Astrocyte (in vitro differentiated cells and primary cell): ENCODE data around the gene CATSPERB. TPM values are rescaled to one million over a fixed set of nuclear protein-coding genes. Genes with fewer than 3 reads are reported as not detected.
"Not testable (repeated sequence)": the region's sequence is repeated elsewhere in the genome, so short reads cannot be mapped to it uniquely, and the experiment has no call there.

ENCODE experiments used
- DNase-seq: peaks from one replicate; pipeline ENCODE4 v3.0.0-alpha.2; 2010; ENCODE audit warnings: low read depth
- FAIRE-seq: peaks from 2 replicates; lab custom pipeline; 2011; peaks lifted over from hg19 to GRCh38; lab: Jason Lieb, UNC
- H2AFZ ChIP-seq: 2 replicates; pipeline ENCODE4 v1.6.0; 2012; ENCODE audit warnings: low read depth, low read length, inconsistent platforms
- H3K27ac ChIP-seq: 2 replicates; pipeline ENCODE4 v1.5.1; 2011; ENCODE audit warnings: low read depth, low read length, inconsistent platforms
- H3K27me3 ChIP-seq: 2 replicates; pipeline ENCODE4 v1.6.0; 2011; ENCODE audit warnings: low read length, inconsistent platforms; ENCODE audit not compliant: insufficient read depth
- H3K36me3 ChIP-seq: 2 replicates; pipeline ENCODE4 v1.5.1; 2011; ENCODE audit warnings: low read length, inconsistent platforms; ENCODE audit not compliant: insufficient read depth
- H3K4me1 ChIP-seq: 2 replicates; pipeline ENCODE4 v1.5.1; 2011; ENCODE audit warnings: low read length, inconsistent platforms; ENCODE audit not compliant: insufficient read depth
- H3K4me2 ChIP-seq: 2 replicates; pipeline ENCODE4 v1.6.0; 2012; ENCODE audit warnings: low read length, inconsistent platforms
- H3K4me3 ChIP-seq: 2 replicates; pipeline ENCODE4 v1.5.1; 2011; ENCODE audit warnings: low read depth, mild to moderate bottlenecking, low read length, inconsistent platforms; ENCODE audit not compliant: insufficient read depth
- H3K79me2 ChIP-seq: 2 replicates; pipeline ENCODE4 v1.6.0; 2012; ENCODE audit warnings: mild to moderate bottlenecking, low read length, inconsistent platforms; ENCODE audit not compliant: insufficient read depth
- H3K9ac ChIP-seq: 2 replicates; pipeline ENCODE4 v1.6.0; 2012; ENCODE audit warnings: mild to moderate bottlenecking, low read length, inconsistent platforms
- H3K9me3 ChIP-seq: 2 replicates; pipeline ENCODE4 v1.5.1; 2012; ENCODE audit warnings: low read depth, mild to moderate bottlenecking, low read length, inconsistent platforms; ENCODE audit not compliant: insufficient read depth
- H4K20me1 ChIP-seq: 2 replicates; pipeline ENCODE4 v1.6.0; 2012; ENCODE audit warnings: low read length, inconsistent platforms; ENCODE audit not compliant: insufficient read depth
- H3K27ac Mint-ChIP-seq: one replicate; pipeline ENCODE4 v1.8.0; 2021; ENCODE audit warnings: mild to moderate bottlenecking, mixed read lengths; ENCODE audit not compliant: unreplicated experiment
- H3K27me3 Mint-ChIP-seq: one replicate; pipeline ENCODE4 v1.8.0; 2021; ENCODE audit warnings: low read depth, mixed read lengths; ENCODE audit not compliant: unreplicated experiment
- H3K36me3 Mint-ChIP-seq: one replicate; pipeline ENCODE4 v1.8.0; 2021; ENCODE audit warnings: low read depth, mixed read lengths; ENCODE audit not compliant: unreplicated experiment
- H3K4me1 Mint-ChIP-seq: one replicate; pipeline ENCODE4 v1.8.0; 2021; ENCODE audit warnings: low read depth, mixed read lengths; ENCODE audit not compliant: unreplicated experiment
- H3K4me3 Mint-ChIP-seq: one replicate; pipeline ENCODE4 v1.8.0; 2021; ENCODE audit warnings: mild to moderate bottlenecking, moderate library complexity, mixed read lengths; ENCODE audit not compliant: unreplicated experiment
- H3K9me3 Mint-ChIP-seq: one replicate; pipeline ENCODE4 v1.8.0; 2021; ENCODE audit warnings: mild to moderate bottlenecking, mixed read lengths; ENCODE audit not compliant: unreplicated experiment
- CTCF ChIP-seq: IDR thresholded peaks from 2 replicates; pipeline ENCODE4 v1.5.1; 2011; ENCODE audit warnings: low read depth, mild to moderate bottlenecking, inconsistent platforms, low read length, moderate library complexity; ENCODE audit not compliant: insufficient read depth
- EZH2 ChIP-seq: IDR thresholded peaks from 2 replicates; pipeline ENCODE4 v1.6.1; 2012; ENCODE audit warnings: mild to moderate bottlenecking, low read length, inconsistent platforms; ENCODE audit not compliant: insufficient read depth
- total RNA-seq: library from RNA; stranded (reverse); gene quantifications from 2 replicates; pipeline ENCODE4 v1.2.1, GENCODE V29; 2021

Gene CATSPERB
- total RNA-seq, 1 donor from 2014 or later = 0.11 TPM

DNA sequence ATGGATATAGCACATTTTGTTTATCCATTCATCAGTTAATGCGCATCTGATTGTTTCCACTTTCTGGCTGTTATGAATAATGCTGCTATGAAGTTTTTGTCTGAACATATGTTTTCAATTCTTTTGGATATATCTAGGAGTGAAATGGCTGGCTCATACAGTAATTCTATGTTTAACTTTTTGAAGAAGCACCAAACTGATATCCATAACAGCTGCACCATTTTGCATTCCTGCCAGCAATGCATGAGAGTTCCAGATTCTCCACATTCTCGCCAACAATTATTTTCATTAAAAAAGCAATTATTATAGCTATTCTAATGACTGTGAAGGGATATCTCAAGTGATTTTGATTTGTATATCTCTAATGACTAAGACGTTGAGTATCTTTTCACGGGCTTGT is 131.9 kb downstream of the CATSPERB start:
- no peaks in the 10 kb centered on the region for H3K79me2 ChIP-seq
- H3K9me3 Mint-ChIP-seq = no peaks in the 10 kb centered on the region
- DNase-seq (no peak), FAIRE-seq (no peak)
- no peaks in the 10 kb centered on the region for H3K4me1 ChIP-seq
- no peak overlapping the region for H3K27ac Mint-ChIP-seq
- H4K20me1 ChIP-seq = no peaks in the 10 kb centered on the region
- H3K4me3 Mint-ChIP-seq = no peak overlapping the region
- no peak overlapping the region for H3K27ac ChIP-seq
- H3K36me3 Mint-ChIP-seq = no peaks in the 10 kb centered on the region
- H3K27me3 ChIP-seq = no peaks in the 10 kb centered on the region
- H3K4me2 ChIP-seq = no peak overlapping the region
- H2AFZ ChIP-seq = no peak overlapping the region
- TF ChIP-seq EZH2 (no peak), CTCF (no peak)
- H3K4me1 Mint-ChIP-seq = peaks cover 4% of the 10 kb centered on the region
- no peak overlapping the region for H3K9ac ChIP-seq
- no peaks in the 10 kb centered on the region for H3K27me3 Mint-ChIP-seq
- H3K9me3 ChIP-seq = no peaks in the 10 kb centered on the region
- H3K4me3 ChIP-seq = no peak overlapping the region
- no peaks in the 10 kb centered on the region for H3K36me3 ChIP-seq

- Histone ChIP-seq H3K79me2 (no peaks in the 10 kb centered on the region), H2AFZ (no peak overlapping the region), H3K27me3 (no peaks in the 10 kb centered on the region), H4K20me1 (no peaks in the 10 kb centered on the region), H3K4me1 (no peaks in the 10 kb centered on the region), H3K27ac (no peak overlapping the region), H3K9ac (no peak overlapping the region), H3K36me3 (no peaks in the 10 kb centered on the region), H3K9me3 (no peaks in the 10 kb centered on the region), H3K4me3 (no peak overlapping the region), H3K4me2 (no peak overlapping the region)
- Mint-ChIP-seq H3K36me3 (no peaks in the 10 kb centered on the region), H3K27ac (no peak overlapping the region), H3K9me3 (peaks cover 2% of the 10 kb centered on the region), H3K4me1 (no peaks in the 10 kb centered on the region), H3K4me3 (no peak overlapping the region), H3K27me3 (no peaks in the 10 kb centered on the region)
- no peak for DNase-seq
- no peak for FAIRE-seq
- TF ChIP-seq EZH2 (no peak), CTCF (no peak)
Measured at GRCh38 chr14:91595736-91596135, 136.2 kb downstream of the CATSPERB start.

DNA sequence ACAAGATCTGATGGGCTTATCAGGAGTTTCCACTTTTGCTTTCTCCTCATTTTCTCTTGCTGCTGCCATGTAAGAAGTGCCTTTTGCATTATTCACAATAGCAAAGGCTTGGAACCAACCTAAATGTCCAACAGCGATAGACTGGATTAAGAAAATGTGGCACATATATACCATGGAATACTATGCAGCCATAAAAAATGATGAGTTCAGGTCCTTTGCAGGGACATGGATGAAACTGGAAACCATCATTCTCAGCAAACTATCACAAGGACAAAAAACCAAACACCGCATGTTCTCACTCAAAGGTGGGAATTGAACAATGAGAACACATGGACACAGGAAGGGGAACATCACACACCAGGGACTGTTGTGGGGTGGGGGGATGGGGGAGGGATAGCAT is 137.9 kb downstream of the CATSPERB start:
- H2AFZ ChIP-seq, H3K4me1 Mint-ChIP-seq, H3K9ac ChIP-seq, H3K79me2 ChIP-seq, H3K36me3 ChIP-seq, H3K4me3 ChIP-seq, H3K27me3 ChIP-seq, DNase-seq, H3K9me3 ChIP-seq, H3K27ac ChIP-seq, H3K4me1 ChIP-seq, H3K4me2 ChIP-seq, H3K27ac Mint-ChIP-seq, H3K36me3 Mint-ChIP-seq, H4K20me1 ChIP-seq, H3K4me3 Mint-ChIP-seq, H3K27me3 Mint-ChIP-seq, FAIRE-seq, H3K9me3 Mint-ChIP-seq: not testable (repeated sequence)
